ENCODE measurements around the gene GMDS. TPM values are rescaled to one million over a fixed set of nuclear protein-coding genes. Genes with fewer than 3 reads are reported as not detected.

GMDS gene
- total and polyA plus RNA-seq, 2 experiments from 2014 or later: 6.3 to 17.7 TPM

- TF ChIP-seq, protein P1, sequence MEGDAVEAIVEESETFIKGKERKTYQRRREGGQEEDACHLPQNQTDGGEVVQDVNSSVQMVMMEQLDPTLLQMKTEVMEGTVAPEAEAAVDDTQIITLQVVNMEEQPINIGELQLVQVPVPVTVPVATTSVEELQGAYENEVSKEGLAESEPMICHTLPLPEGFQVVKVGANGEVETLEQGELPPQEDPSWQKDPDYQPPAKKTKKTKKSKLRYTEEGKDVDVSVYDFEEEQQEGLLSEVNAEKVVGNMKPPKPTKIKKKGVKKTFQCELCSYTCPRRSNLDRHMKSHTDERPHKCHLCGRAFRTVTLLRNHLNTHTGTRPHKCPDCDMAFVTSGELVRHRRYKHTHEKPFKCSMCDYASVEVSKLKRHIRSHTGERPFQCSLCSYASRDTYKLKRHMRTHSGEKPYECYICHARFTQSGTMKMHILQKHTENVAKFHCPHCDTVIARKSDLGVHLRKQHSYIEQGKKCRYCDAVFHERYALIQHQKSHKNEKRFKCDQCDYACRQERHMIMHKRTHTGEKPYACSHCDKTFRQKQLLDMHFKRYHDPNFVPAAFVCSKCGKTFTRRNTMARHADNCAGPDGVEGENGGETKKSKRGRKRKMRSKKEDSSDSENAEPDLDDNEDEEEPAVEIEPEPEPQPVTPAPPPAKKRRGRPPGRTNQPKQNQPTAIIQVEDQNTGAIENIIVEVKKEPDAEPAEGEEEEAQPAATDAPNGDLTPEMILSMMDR (IDR thresholded peaks at IDR 0.05; ENCODE audit: low read depth, low read length): no peak
- no peaks in the 10 kb centered on the region for H3K9me3 ChIP-seq (ENCODE audit: low read depth)
- H3K36me3 ChIP-seq: no peaks in the 10 kb centered on the region
- H3K4me1 ChIP-seq (ENCODE audit: low read depth): no peaks in the 10 kb centered on the region
- DNase-seq (ENCODE audit: low read depth in 1 of 2, low spot score in 1 of 2): no peak
- H3K27ac ChIP-seq: no peak overlapping the region
- H3K4me3 ChIP-seq: no peak overlapping the region
- H3K27me3 ChIP-seq: no peaks in the 10 kb centered on the region
Measured at GRCh38 chr6:1836690-1837089, 408.7 kb downstream of the GMDS start.

- no peaks in the 10 kb centered on the region for H3K4me1 ChIP-seq (ENCODE audit: low read depth)
- H3K27me3 ChIP-seq: no peaks in the 10 kb centered on the region
- H3K27ac ChIP-seq: no peak overlapping the region
- no peaks in the 10 kb centered on the region for H3K36me3 ChIP-seq
- H3K4me3 ChIP-seq: no peak overlapping the region
- H3K9me3 ChIP-seq (ENCODE audit: low read depth): no peaks in the 10 kb centered on the region
- TF ChIP-seq, protein P1 (IDR thresholded peaks at IDR 0.05; ENCODE audit: low read depth, low read length): no peak
- DNase-seq (ENCODE audit: low read depth in 1 of 2, low spot score in 1 of 2): no peak
Measured at GRCh38 chr6:1834646-1835516, 410.5 kb downstream of the GMDS start.

GRCh38 chr6:1834207-1834606 is 411.2 kb downstream of the GMDS start:
- no peak for DNase-seq (ENCODE audit: low read depth in 1 of 2, low spot score in 1 of 2)
- no peak overlapping the region for H3K27ac ChIP-seq
- no peaks in the 10 kb centered on the region for H3K36me3 ChIP-seq
- no peaks in the 10 kb centered on the region for H3K27me3 ChIP-seq
- TF ChIP-seq, protein P1 (IDR thresholded peaks at IDR 0.05; ENCODE audit: low read depth, low read length): no peak
- H3K4me3 ChIP-seq: no peak overlapping the region
- H3K4me1 ChIP-seq (ENCODE audit: low read depth): no peaks in the 10 kb centered on the region
- no peaks in the 10 kb centered on the region for H3K9me3 ChIP-seq (ENCODE audit: low read depth)

DNA sequence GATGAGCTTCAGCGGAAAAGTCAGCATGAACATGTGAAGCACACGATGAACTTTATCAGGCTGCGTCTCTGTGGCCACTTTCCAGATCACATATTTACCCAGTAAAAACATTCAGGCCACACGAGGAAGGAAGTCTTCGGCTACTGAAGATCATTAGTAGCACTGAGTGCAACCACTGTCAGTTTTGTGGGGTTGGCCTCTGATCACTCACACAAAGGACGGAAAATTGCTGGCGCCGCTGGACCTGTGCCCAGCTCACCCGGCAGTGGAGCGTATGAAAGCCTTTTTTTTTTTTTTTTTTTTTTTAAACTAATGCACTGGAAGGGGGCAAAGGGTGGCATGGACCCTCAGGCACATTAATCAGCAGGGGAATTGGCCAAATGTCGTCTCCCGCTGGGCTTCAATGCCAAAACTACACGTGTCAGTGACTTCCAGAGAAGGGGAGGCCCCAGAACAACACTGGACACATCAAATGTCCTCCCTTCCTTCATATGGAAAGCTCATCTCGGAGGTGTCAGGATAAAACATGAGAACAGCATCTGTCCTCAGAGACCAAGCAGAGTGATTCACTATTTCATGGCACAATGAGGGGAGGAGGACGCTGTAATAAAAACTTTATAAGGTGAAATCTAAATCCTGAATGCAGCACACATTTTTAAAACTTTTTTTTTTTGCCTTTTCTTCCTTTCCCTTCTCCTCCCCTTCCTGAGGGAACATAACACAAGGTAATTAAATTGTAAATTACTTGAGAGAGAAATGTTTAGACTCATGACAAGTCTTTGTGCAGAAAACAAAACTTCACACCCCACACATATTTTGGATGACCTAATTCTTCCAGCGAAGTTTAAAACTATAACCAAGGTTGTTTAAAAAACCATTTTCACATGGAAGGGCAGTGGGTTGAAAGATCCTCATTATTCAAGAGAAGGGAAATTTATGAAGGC is 412.3 kb downstream of the GMDS start:
- no peak overlapping the region for H3K27ac ChIP-seq
- peak in 1 of 2 donors; percentile 64 for DNase-seq (ENCODE audit: low read depth in 1 of 2, low spot score in 1 of 2)
- no peaks in the 10 kb centered on the region for H3K27me3 ChIP-seq
- no peaks in the 10 kb centered on the region for H3K36me3 ChIP-seq
- no peaks in the 10 kb centered on the region for H3K9me3 ChIP-seq (ENCODE audit: low read depth)
- H3K4me3 ChIP-seq: no peak overlapping the region
- no peaks in the 10 kb centered on the region for H3K4me1 ChIP-seq (ENCODE audit: low read depth)
- TF ChIP-seq, protein P1 (IDR thresholded peaks at IDR 0.05; ENCODE audit: low read depth, low read length): no peak

DNA sequence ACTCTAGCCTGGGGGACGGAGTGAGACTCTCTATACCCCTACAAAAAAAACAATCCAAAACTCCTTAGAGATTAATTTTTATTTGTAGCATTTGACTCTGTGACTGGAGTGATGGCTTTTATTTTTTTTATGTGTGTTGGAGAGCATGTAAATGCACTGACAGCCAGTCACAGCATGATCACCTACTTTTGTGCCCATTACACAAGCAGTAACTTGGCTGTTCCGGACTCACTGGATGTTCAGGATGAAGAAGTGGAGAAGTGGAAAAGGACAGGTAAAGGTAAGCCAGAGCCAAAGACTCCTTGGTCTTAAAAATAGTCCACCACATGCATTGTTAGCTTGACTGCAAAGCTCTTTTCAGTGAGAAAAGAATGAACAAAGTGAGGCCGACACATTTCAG is 413.0 kb downstream of the GMDS start:
- Histone ChIP-seq H3K36me3 (no peaks in the 10 kb centered on the region), H3K9me3 (ENCODE audit: low read depth) (no peaks in the 10 kb centered on the region), H3K4me1 (ENCODE audit: low read depth) (no peaks in the 10 kb centered on the region), H3K27me3 (no peaks in the 10 kb centered on the region), H3K27ac (no peak overlapping the region), H3K4me3 (no peak overlapping the region)
- TF ChIP-seq, protein P1 (IDR thresholded peaks at IDR 0.05; ENCODE audit: low read depth, low read length): no peak
- DNase-seq (ENCODE audit: low read depth in 1 of 2, low spot score in 1 of 2): no peak
